HG02588 (cell line): ENCODE results near the gene DOK3.

Source experiments
- ATAC-seq: cut with Tn5 transposase; IDR thresholded peaks from one replicate; pipeline ENCODE4 v1.9.1; 2021; ENCODE audit warnings: mild to moderate bottlenecking, moderate library complexity; ENCODE audit not compliant: unreplicated experiment

Gene DOK3

GRCh38 chr5:177514541-177514940 is 4.9 kb upstream of the DOK3 start:
- no peak for ATAC-seq

GRCh38 chr5:177513500-177513899 is 3.9 kb upstream of the DOK3 start:
- no peak for ATAC-seq

GRCh38 chr5:177512736-177513380 is 3.2 kb upstream of the DOK3 start:
- ATAC-seq, result no peak

- ATAC-seq, result no peak
Measured at GRCh38 chr5:177511796-177512675, 2.4 kb upstream of the DOK3 start.

- ATAC-seq, result no peak
Measured at GRCh38 chr5:177511181-177511580, 1.6 kb upstream of the DOK3 start.

GRCh38 chr5:177510567-177511053 is 984 bp upstream of the DOK3 start:
- peak; percentile 26 for ATAC-seq

- peak; percentile 38 for ATAC-seq
Measured at GRCh38 chr5:177509991-177510566, 453 bp upstream of the DOK3 start.

GRCh38 chr5:177508837-177509236 is 789 bp downstream of the DOK3 start:
- peak; percentile 32 for ATAC-seq

GRCh38 chr5:177508221-177508611 is 1.4 kb downstream of the DOK3 start:
- ATAC-seq, result no peak

- ATAC-seq, result no peak
Measured at GRCh38 chr5:177507596-177508220, 1.9 kb downstream of the DOK3 start.

GRCh38 chr5:177507165-177507564 is 2.5 kb downstream of the DOK3 start:
- ATAC-seq, result no peak

GRCh38 chr5:177505075-177505474 is 4.6 kb downstream of the DOK3 start:
- ATAC-seq, result no peak

- ATAC-seq, result no peak
Measured at GRCh38 chr5:177504086-177505056, 5.3 kb downstream of the DOK3 start.

- ATAC-seq, result no peak
Measured at GRCh38 chr5:177503351-177504085, 6.1 kb downstream of the DOK3 start.

- no peak for ATAC-seq
Measured at GRCh38 chr5:177502886-177503285, 6.7 kb downstream of the DOK3 start.

- no peak for ATAC-seq
Measured at GRCh38 chr5:177501874-177502678, 7.5 kb downstream of the DOK3 start.

- no peak for ATAC-seq
Measured at GRCh38 chr5:177500685-177501522, 8.7 kb downstream of the DOK3 start.

- no peak for ATAC-seq
Measured at GRCh38 chr5:177499842-177500241, 9.8 kb downstream of the DOK3 start.
